Peyer's patch (tissue), 4 donors: ENCODE results near the gene GREB1L. TPM values are rescaled to one million over a fixed set of nuclear protein-coding genes. Genes with fewer than 3 reads are reported as not detected.
A peak's percentile ranks its signal among the peaks of the same experiment; 100 is the strongest.

Experiments
- DNase-seq, 3 donors: peaks; one replicate each; pipeline ENCODE4 v3.0.0-alpha.2; 2017 to 2019
- H3K27ac ChIP-seq, 4 donors: fragments of 200-600 bp; sonication (generic); one replicate each; pipeline ENCODE4 v1.5.1; 2016 to 2019
- H3K27me3 ChIP-seq, 2 donors: fragments of 200-600 bp; sonication (generic); one replicate each; pipeline ENCODE4 v1.5.1; 2019
- H3K36me3 ChIP-seq, 3 donors: fragments of 200-600 bp; sonication (generic); one replicate each; pipeline ENCODE4 v1.5.1; 2016 to 2019
- H3K4me1 ChIP-seq, 4 donors: fragments of 200-600 bp; sonication (generic); one replicate each; pipeline ENCODE4 v1.5.1; 2016 to 2019
- H3K4me3 ChIP-seq, 4 donors: fragments of 200-600 bp; sonication (generic); 1 replicate in 3 of 4; 2 replicates in 1 of 4; pipeline ENCODE4 v1.5.1; 2016 to 2019; ENCODE audit warnings: mild to moderate bottlenecking in 1 of 4
- H3K9me3 ChIP-seq, 4 donors: fragments of 200-600 bp; sonication (generic); one replicate each; pipeline ENCODE4 v1.5.1; 2016 to 2019; ENCODE audit warnings: mild to moderate bottlenecking in 1 of 4
- CTCF ChIP-seq, 6 experiments: fragments of 450-650 bp in 4 of 6; fragments of 200-600 bp in 2 of 6; sonication (generic) in 1 of 6; IDR thresholded peaks; one replicate each; pipeline ENCODE4 v1.5.1; 2017 to 2019; ENCODE audit warnings: antibody characterized with exemption in 6 of 6, mild to moderate bottlenecking in 3 of 6, moderate library complexity in 1 of 6
- POLR2A ChIP-seq, 2 donors: fragments of 450-650 bp; IDR thresholded peaks; one replicate each; pipeline ENCODE4 v1.5.1; 2017; ENCODE audit warnings: antibody characterized with exemption in 2 of 2, mild to moderate bottlenecking in 2 of 2, moderate library complexity in 2 of 2
- total RNA-seq, 4 donors: library from RNA; depleted of rRNA; stranded (reverse); fragments of >200 nt; gene quantifications; one replicate each; pipeline ENCODE4 v1.1.0, GENCODE V29; 2016

GREB1L gene
- total RNA-seq, 4 donors from 2014 or later, result 0.53 to 3.3 (median 2.8) TPM

DNA sequence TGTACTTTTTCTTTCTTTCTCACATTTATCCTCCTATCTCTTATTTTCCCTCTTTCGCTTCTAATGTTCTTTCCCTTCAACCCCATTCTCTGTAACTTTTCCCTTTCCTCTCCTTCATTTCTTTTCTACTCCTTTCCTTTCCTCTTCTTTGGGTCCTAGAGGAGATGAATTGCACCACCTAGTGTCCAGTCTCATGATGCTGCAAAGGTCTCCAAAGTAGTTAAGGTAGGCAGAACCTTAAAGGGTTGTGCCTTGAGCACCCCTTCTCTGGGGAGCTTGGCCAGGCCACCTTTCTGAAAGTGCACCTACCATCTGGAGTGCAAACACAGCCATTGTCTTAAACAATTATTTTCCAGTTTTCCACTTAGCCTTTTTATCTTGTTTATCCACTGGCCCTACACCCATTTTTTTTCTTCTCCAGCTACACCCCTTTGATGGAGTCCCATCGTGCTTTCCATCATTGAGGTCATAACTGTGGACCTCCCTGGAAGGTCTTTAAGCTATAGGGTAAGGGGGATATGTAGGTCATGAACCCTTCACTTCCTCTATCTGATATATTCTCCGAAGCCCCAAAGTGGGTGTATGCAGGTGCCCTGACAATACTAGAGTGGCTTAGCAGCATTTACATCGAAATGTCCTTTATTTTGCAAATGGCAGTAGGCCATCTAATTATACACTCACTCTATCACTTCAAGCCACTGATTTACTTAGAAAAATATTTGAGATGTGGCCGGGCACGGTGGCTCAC is 202.6 kb downstream of the GREB1L start:
- Histone ChIP-seq H3K4me3 (no peak overlapping the region), H3K27me3 (no peaks in the 10 kb centered on the region), H3K27ac (no peak overlapping the region), H3K36me3 (no peaks in the 10 kb centered on the region), H3K4me1 (no peaks in the 10 kb centered on the region), H3K9me3 (no peaks in the 10 kb centered on the region)
- TF ChIP-seq POLR2A (IDR thresholded peaks at IDR 0.05) (no peak), CTCF (IDR thresholded peaks at IDR 0.05) (peak in 4 of 6 experiments; percentile 36 to 71 (median 70))
- DNase-seq, result peak in 1 of 3 donors; percentile 64

DNA sequence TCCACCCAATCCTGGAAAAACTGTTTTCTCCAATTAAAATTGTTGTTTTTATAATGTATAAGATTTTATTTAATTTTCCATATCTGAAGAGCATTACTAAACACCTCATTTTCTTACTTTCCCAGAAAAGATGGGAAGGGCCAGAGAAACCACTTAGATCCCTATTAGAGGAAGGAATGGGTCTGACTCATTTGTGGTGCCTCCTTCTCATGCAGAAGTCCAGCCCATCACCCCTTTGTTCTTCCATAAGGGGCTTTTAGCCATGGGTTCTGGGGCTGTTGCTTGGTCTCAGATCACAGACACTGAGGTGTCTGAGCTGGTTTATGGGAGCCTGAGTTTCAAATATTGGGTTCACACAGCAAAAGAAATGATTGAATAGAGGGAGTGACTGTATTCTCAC is 206.3 kb downstream of the GREB1L start:
- Histone ChIP-seq H3K9me3 (no peaks in the 10 kb centered on the region), H3K27me3 (no peaks in the 10 kb centered on the region), H3K27ac (no peak overlapping the region), H3K4me3 (no peak overlapping the region), H3K4me1 (no peaks in the 10 kb centered on the region), H3K36me3 (no peaks in the 10 kb centered on the region)
- DNase-seq, result no peak
- TF ChIP-seq CTCF (IDR thresholded peaks at IDR 0.05), result no peak
- no peak for TF ChIP-seq POLR2A (IDR thresholded peaks at IDR 0.05)

DNA sequence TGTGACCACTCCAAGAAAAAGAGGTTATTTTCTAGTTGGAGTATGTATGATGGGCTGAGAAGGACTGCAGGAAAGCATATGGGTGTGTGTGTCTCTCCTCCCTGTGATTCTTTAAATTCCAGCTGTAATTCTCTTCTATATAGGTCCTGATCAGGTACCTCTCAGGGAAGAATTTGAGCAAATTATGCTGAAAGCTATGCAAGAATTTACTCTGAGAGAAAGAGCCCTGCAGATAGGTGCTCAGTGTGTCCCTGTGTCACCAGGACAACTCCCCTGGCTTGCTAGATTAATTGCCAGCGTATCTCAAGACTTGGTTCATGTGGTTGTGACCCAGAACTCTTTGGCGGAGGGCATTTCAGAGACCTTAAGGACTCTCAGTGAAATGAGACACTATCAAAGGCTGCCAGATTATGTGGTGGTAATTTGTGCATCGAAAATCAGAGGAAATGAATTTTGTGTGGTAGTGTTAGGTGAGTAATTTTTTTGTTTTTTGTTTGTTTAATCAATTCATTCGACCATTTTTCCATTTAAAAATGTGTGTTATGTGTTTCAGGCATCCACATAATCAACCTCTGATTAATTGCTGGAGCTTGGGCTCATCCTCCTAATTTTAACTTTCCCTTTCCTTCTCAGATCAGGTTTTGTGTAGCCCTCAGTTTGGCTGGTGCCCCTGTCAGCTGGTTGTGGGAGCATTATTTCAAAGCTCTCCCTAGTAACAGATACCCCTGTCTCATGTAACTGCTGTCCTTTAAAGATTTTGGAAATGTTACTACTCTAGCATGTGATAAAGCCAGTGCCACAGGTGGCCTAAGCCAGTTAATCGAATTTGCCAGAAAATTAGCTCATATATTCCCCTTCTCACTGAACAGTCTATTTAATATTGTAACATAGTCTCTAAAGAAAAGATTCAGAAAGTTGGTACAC is 207.6 kb downstream of the GREB1L start:
- no peaks in the 10 kb centered on the region for H3K27me3 ChIP-seq
- H3K36me3 ChIP-seq, result no peaks in the 10 kb centered on the region
- no peak for DNase-seq
- no peak overlapping the region for H3K4me3 ChIP-seq
- H3K27ac ChIP-seq, result no peak overlapping the region
- TF ChIP-seq CTCF (IDR thresholded peaks at IDR 0.05) (no peak), POLR2A (IDR thresholded peaks at IDR 0.05) (no peak)
- no peaks in the 10 kb centered on the region for H3K9me3 ChIP-seq
- H3K4me1 ChIP-seq, result no peaks in the 10 kb centered on the region

DNA sequence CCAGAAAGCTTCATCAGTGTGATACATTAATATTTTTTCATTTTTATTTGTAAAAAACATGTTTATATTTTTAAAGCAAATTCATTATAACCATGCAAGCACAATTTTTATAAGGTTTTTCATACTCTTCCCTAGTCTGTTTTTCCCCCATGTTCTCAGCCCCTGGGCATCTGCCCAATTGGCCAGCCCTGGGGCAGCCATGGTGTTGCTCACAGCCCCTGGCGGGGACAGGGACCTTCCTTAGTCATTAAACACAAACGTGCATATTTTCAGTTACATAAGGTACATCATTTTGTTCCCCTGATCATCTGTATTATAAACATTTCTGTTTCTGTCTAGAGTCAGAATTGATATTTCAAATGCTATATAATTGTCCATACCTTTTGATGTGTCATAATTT is 208.5 kb downstream of the GREB1L start:
- TF ChIP-seq POLR2A (IDR thresholded peaks at IDR 0.05), result no peak
- no peak for TF ChIP-seq CTCF (IDR thresholded peaks at IDR 0.05)
- H3K27ac ChIP-seq, result no peak overlapping the region
- DNase-seq, result no peak

GRCh38 chr18:21450913-21451312 is 208.9 kb downstream of the GREB1L start:
- H3K4me1 ChIP-seq, result no peaks in the 10 kb centered on the region

More for the DNA sequence above, 208.5 kb downstream of the GREB1L start:
- Histone ChIP-seq H3K4me3 (no peak overlapping the region), H3K27me3 (no peaks in the 10 kb centered on the region), H3K9me3 (no peaks in the 10 kb centered on the region), H3K36me3 (no peaks in the 10 kb centered on the region), H3K4me1 (no peaks in the 10 kb centered on the region)

More at GRCh38 chr18:21450913-21451312, 208.9 kb downstream of the GREB1L start:
- TF ChIP-seq CTCF (IDR thresholded peaks at IDR 0.05) (no peak), POLR2A (IDR thresholded peaks at IDR 0.05) (no peak)
- Histone ChIP-seq H3K36me3 (no peaks in the 10 kb centered on the region), H3K27ac (no peak overlapping the region), H3K9me3 (no peaks in the 10 kb centered on the region), H3K27me3 (no peaks in the 10 kb centered on the region), H3K4me3 (no peak overlapping the region)
- DNase-seq, result no peak
